NCI-H526 treated with DMSO at 0.1 percent for 48 hours (cell line): ENCODE data around the gene GLI3.

Source experiments
- DNase-seq: peaks from one replicate; lab custom pipeline; 2025; lab: John Stamatoyannopoulos, UW

The GLI3 gene

GRCh38 chr7:42175834-42176723 lies 60.9 kb downstream of the GLI3 start:
- no peak for DNase-seq

GRCh38 chr7:42174391-42174912 lies 62.6 kb downstream of the GLI3 start:
- DNase-seq, result no peak

GRCh38 chr7:42170724-42171123 lies 66.3 kb downstream of the GLI3 start:
- DNase-seq, result no peak

GRCh38 chr7:42168512-42168911 lies 68.5 kb downstream of the GLI3 start:
- DNase-seq, result no peak

GRCh38 chr7:42167631-42168236 lies 69.3 kb downstream of the GLI3 start:
- DNase-seq, result no peak

- DNase-seq, result no peak
These were observed 69.8 kb downstream of the GLI3 start for GRCh38 chr7:42167206-42167605.

- DNase-seq, result no peak
These were observed 72.1 kb downstream of the GLI3 start for GRCh38 chr7:42164881-42165428.

- no peak for DNase-seq
These were observed 74.3 kb downstream of the GLI3 start for GRCh38 chr7:42162560-42163325.

- no peak for DNase-seq
These were observed 75.3 kb downstream of the GLI3 start for GRCh38 chr7:42161719-42162118.

- no peak for DNase-seq
These were observed 75.9 kb downstream of the GLI3 start for GRCh38 chr7:42161110-42161509.

GRCh38 chr7:42159130-42159529 lies 77.9 kb downstream of the GLI3 start:
- DNase-seq, result no peak

GRCh38 chr7:42156967-42157721 lies 79.9 kb downstream of the GLI3 start:
- DNase-seq, result no peak

- DNase-seq, result no peak
These were observed 80.6 kb downstream of the GLI3 start for GRCh38 chr7:42156291-42156865.

GRCh38 chr7:42155584-42156290 lies 81.3 kb downstream of the GLI3 start:
- no peak for DNase-seq

GRCh38 chr7:42154173-42154572 lies 82.8 kb downstream of the GLI3 start:
- no peak for DNase-seq

- DNase-seq, result no peak
These were observed 84.4 kb downstream of the GLI3 start for GRCh38 chr7:42152329-42153205.

- no peak for DNase-seq
These were observed 85.7 kb downstream of the GLI3 start for GRCh38 chr7:42151309-42151708.

- DNase-seq, result no peak
These were observed 91.5 kb downstream of the GLI3 start for GRCh38 chr7:42145539-42145938.

- no peak for DNase-seq
These were observed 92.4 kb downstream of the GLI3 start for GRCh38 chr7:42144604-42145003.
